Stimulated activated CD8-positive, alpha-beta memory T cell treated with anti-CD3 and anti-CD28 coated beads, Interleukin-7, amount 100 ng/mL, for 24 hours (primary cell): ENCODE data around the gene NAXE.
"Not testable (repeated sequence)": the region's sequence is repeated elsewhere in the genome, so short reads cannot be mapped to it uniquely, and the experiment has no call there.

Experiments
- DNase-seq: peaks from one replicate; pipeline ENCODE4 v3.0.0-alpha.2; 2020; ENCODE audit warnings: low read depth

Gene NAXE

DNA sequence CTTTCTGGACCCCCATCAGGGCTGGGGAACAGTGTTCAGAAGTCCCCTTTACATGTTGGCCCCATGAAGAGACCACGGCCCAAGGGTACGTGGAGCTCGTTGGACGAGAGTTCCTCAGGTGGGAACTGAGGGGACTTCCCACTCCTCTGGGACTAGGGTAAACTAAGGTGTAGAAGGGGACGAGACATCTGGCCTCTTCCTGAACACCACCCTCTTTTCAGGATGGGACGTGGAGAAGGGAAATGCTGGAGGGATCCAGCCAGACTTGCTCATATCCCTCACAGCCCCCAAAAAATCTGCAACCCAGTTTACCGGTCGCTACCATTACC is 2.0 kb downstream of the NAXE start:
- no peak for DNase-seq

GRCh38 chr1:156594190-156594589 is 2.6 kb downstream of the NAXE start:
- no peak for DNase-seq

- DNase-seq, result no peak
Observed at GRCh38 chr1:156595016-156595415, 3.4 kb downstream of the NAXE start.

DNA sequence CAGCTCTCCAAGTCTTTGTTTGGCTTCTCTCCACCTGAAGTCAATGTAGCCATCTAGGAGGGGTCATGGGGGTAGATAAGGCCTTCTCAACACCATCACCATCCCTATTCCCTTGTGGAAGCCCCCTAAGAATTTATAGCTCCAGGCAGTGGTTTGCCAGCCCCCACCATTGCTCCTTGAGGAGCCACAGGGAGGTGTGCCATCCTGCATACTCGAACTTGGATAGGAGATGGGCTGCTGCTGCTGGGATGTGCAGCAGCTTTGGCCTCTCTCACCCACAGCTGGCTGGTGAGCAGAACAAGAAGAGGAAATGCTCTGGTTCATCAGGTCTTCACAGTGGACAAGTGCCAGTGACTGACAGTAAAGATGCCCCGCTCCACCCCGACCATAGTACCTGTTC is 4.8 kb downstream of the NAXE start:
- no peak for DNase-seq

DNA sequence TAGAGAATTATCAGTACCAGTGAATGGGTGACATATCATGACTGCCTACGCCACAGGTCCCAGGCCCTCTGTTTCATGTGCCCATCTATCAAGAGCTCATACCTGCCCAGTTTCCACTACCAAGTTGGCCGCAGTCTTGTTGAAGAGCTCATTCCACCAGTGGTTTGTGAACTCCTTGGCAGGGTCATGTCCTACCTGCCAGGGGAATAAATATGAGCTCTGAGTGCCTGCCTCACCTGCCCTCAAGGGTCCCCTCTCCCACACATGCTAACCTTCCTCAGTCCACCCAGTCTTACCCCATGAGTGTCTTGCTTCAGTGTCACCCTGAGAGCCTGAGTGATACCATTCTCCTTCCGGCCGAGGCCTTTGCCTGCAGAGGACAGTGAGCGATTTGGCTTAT is 6.5 kb downstream of the NAXE start:
- DNase-seq, result no peak

GRCh38 chr1:156598731-156599432 is 7.3 kb downstream of the NAXE start:
- no peak for DNase-seq

DNA sequence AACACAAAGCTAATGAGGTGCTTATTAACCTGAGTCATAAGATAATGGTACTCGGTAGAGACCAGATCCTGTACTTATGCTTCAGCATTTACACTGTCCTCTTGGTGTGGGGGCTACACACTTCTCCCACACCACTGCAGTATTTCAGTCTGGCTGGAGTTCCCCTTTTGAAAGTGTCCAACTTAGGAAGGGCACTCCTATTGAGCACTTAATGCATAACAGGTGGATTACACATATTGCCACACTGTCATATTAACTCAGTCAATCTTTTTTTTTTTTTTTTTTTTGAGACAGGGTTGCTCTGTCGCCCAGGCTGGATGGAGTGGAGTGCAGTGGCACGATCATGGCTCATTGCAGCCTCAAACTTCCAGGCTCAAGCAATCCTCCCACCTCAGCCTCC is 8.2 kb downstream of the NAXE start:
- DNase-seq, result no peak

DNA sequence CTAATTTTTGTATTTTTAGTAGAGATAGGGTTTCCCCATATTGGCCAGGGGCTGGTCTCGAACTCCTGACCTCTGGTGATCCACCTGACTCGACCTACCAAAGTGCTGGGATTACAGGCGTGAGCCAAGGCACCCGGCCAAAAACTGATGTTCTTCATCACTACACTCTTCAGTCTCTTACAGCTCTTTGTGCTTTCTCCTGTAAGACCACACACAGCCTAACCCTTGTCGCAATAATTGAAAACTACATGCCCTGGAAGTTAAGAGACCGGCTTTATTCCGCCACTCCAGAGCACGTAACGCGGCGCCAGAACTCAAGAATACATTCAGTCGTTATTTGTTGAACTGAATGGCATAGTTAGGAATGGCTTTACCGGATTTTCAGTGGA is 9.2 kb downstream of the NAXE start:
- no peak for DNase-seq

DNA sequence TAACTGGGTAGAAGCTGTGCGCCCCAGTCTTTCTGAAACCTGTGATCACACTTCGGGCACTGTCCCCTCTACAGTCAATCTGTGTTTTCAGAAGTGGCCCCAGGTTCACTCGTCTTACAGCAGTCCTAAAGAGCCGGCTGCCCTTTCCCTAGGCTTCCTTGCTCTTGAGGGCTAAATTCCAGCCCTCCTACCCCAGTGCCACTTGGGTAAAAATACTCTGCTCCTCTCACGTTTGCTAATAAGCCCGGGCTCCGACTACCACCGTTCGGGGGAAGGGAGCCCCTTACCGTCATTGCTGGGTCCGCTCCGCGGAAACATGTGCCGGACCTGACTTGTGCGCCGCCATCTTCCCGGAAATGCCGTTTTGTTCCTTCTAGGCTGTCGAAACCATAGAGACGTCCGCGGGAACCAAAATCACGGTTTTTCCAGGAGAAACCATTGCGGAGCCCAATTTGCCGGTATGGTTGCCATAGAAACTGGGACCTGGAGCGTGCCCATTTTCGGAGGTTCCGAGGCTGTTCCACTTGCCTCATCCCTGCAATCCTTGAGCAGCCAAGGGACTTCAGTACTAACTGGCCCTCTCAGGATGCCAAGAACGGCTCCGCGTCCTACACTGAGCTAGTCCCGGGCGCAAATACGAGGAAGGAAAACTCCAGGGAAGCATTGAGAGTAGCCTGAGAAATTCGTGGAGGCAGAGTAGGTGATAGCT is 9.7 kb downstream of the NAXE start, which contains the start of gene GPATCH4:
GPATCH4 (minus strand) TSS at position 358 of the 709 bp plus-strand sequence.
- peak; percentile 62 for DNase-seq

DNA sequence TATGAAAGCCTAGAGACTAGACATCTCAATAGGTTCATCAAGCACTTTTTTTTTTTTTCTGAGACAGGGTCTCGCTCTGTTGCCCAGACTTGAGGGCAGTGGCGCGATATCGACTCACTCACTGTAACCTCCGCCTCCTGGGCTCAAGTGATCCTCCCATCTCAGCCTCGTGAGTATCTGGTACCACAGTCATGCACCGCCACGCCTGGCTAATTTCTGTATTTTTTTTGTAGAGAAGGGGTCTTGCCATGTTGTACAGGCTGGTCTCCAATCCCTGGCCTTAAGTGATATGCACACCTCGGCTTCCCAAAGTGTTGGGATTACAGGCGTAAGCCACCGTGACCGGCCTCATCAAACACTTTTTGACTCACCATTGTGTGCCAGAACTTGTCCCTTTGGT is 10.3 kb downstream of the NAXE start:
- no peak for DNase-seq

- DNase-seq, result no peak
Observed at GRCh38 chr1:156602557-156602993, 11.0 kb downstream of the NAXE start.

DNA sequence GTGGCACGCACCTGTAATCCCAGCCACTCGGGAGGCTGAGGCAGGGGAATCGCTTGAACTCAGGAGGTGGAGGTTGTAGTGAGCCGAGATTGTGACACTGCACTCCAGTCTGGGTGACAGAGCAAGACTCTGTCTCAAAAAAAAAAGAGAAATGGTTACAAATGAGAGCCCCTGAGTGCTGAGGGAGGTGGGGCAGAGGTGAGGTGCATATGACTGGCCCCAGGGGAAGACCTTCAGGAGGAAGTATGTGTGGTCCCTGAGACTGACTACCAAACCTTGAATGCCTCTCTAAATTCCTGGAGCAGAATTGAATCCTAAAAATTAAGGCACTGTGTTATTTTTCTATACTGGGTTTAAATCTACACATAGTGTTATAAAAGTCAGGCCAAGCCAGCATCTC is 15.8 kb downstream of the NAXE start:
- not testable (repeated sequence) for DNase-seq

- no peak for DNase-seq
Observed at GRCh38 chr1:156608036-156608674, 16.6 kb downstream of the NAXE start.

- no peak for DNase-seq
Observed at GRCh38 chr1:156608981-156609380, 17.4 kb downstream of the NAXE start.

GRCh38 chr1:156610072-156610471 is 18.5 kb downstream of the NAXE start:
- DNase-seq, result not testable (repeated sequence)

DNA sequence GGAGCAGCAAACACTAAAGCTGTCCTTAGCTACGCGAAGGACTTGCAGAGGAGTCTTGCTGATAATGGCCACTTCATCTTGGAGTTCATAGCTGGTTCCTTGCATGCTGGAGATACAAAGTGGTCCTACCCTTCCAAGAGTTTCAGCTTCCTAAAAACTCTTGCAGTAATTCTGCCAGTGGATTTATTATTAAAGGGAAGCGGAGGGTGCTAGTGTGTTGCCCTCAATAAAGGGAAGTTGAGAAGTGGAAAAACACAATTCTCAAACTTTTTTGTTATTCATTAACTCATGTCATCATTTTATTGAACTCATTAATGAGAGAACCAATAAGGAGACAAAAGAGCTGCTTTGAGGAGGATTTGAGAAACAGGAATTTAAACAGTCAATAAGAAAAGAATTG is 21.1 kb downstream of the NAXE start:
- DNase-seq, result no peak

GRCh38 chr1:156615946-156616345 is 24.4 kb downstream of the NAXE start:
- DNase-seq, result no peak

- no peak for DNase-seq
Observed at GRCh38 chr1:156616463-156616862, 24.9 kb downstream of the NAXE start.

DNA sequence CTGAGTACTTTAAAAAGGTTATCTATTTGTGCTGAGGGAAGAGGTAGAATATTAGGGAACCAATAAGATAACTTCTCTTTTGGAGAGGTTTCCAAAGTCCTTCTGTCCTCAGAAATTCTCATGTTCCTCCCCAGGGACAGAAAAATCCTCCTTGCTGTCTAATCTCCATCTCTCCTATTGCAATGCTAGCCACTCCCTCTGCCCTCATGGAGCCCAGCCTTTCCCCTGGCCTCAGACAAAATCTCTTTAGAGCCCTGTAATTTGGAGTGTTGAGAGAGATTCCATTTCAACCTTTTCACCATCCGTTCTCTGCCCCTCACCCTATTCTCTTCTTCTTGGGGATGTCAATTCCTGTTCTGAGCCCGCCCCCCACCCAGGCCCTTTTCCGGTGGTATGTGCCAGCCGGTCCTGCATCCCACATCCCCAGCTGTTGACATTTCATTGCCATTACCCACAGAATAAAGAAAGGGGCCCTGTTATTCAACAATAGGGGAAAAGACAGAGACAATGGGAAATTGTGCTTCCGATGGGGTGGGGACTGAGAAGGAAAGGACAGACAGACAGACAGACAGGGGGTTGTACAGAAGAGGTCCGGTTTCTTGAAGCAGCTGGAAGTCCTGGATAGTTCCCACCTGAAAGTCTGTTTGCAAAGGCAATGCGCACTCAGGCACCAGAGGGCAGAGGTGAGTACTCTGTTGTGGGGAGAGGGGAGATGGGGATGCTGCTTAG is 27.4 kb downstream of the NAXE start, which contains the start of gene HAPLN2:
HAPLN2 (plus strand) TSS at position 563 of the 729 bp plus-strand sequence. CDS start 4,076 bp downstream, outside the sequence.
- DNase-seq, result no peak

GRCh38 chr1:156619582-156619955 is 28.0 kb downstream of the NAXE start:
- no peak for DNase-seq

GRCh38 chr1:156622581-156623297 is 31.2 kb downstream of the NAXE start:
- no peak for DNase-seq
